ENCODE measurements around the gene FERD3L.

FERD3L gene

DNA sequence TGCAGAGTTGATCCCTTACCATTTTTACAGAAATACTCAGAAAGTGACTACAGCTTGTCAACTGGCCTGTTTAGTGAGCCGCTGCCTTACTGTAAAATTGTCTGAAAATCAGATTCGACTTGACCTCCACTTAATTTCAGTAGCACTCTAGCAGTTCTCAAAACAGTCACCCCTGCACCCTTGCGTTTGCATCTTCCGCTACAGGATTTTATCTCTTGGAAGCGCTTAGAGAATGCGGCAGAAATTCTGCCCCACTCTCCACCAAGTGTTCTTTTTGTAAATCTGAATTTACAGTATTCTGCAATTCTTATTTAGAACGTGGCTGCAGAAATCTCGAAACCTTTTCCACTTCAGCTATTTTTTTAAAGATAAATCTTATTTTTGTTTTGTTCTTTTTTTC lies 25.8 kb downstream of the FERD3L start:
- Mint-ChIP-seq H3K4me1 (peaks cover 48% of the 10 kb centered on the region), H3K9me3 (no peaks in the 10 kb centered on the region), H3K27me3 (ENCODE audit: low read depth, poor library complexity) (peaks cover 67% of the 10 kb centered on the region), H3K4me3 (peak overlapping the region; percentile 89), H3K36me3 (ENCODE audit: low read depth) (peaks cover 3% of the 10 kb centered on the region), H3K27ac (no peak overlapping the region)
- TF ChIP-seq, protein P1, sequence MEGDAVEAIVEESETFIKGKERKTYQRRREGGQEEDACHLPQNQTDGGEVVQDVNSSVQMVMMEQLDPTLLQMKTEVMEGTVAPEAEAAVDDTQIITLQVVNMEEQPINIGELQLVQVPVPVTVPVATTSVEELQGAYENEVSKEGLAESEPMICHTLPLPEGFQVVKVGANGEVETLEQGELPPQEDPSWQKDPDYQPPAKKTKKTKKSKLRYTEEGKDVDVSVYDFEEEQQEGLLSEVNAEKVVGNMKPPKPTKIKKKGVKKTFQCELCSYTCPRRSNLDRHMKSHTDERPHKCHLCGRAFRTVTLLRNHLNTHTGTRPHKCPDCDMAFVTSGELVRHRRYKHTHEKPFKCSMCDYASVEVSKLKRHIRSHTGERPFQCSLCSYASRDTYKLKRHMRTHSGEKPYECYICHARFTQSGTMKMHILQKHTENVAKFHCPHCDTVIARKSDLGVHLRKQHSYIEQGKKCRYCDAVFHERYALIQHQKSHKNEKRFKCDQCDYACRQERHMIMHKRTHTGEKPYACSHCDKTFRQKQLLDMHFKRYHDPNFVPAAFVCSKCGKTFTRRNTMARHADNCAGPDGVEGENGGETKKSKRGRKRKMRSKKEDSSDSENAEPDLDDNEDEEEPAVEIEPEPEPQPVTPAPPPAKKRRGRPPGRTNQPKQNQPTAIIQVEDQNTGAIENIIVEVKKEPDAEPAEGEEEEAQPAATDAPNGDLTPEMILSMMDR (IDR thresholded peaks at IDR 0.05), result no peak
- no peak for DNase-seq

DNA sequence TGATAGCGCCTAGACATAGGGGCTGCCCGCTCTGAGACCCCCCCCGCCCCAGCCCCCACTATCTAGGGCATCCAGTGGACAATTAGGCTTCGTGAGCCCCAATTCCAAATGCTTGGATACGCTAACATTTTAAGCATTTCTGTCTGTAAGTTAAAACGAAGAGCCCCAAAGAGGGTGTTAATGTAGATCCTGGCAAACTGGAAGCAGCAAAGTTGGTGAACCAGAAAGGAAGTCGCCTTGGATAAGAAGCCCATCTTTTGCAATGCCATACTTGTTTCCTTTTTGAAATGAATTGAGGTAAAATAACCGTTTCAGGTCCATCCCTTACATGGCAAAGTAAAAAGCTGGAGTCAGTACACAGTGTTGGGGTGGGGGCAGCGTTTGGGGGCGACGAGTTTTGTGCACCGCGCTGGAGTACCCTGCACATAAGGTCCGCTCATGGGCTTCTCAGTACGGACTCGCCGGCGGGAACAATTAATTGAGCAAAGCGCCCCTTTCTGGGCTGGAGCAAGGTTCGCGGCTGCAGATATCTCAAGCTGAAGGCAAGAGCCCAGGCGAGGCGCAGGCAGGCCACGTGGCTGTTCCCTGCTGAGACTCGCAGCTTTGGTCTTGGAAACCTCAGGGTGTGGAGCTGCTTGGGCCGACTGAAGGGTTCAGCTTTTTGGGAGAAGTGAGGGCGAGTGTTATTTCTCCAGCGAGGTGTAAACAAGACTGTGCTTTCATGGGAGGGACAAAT lies 26.4 kb downstream of the FERD3L start:
- Mint-ChIP-seq H3K4me3 (peak overlapping the region; percentile 89), H3K27me3 (ENCODE audit: low read depth, poor library complexity) (peaks cover 72% of the 10 kb centered on the region), H3K9me3 (no peaks in the 10 kb centered on the region), H3K36me3 (ENCODE audit: low read depth) (peaks cover 9% of the 10 kb centered on the region), H3K4me1 (peaks cover 53% of the 10 kb centered on the region), H3K27ac (no peak overlapping the region)
- TF ChIP-seq, protein P1 (IDR thresholded peaks at IDR 0.05), result no peak
- peak; percentile 54 for DNase-seq

DNA sequence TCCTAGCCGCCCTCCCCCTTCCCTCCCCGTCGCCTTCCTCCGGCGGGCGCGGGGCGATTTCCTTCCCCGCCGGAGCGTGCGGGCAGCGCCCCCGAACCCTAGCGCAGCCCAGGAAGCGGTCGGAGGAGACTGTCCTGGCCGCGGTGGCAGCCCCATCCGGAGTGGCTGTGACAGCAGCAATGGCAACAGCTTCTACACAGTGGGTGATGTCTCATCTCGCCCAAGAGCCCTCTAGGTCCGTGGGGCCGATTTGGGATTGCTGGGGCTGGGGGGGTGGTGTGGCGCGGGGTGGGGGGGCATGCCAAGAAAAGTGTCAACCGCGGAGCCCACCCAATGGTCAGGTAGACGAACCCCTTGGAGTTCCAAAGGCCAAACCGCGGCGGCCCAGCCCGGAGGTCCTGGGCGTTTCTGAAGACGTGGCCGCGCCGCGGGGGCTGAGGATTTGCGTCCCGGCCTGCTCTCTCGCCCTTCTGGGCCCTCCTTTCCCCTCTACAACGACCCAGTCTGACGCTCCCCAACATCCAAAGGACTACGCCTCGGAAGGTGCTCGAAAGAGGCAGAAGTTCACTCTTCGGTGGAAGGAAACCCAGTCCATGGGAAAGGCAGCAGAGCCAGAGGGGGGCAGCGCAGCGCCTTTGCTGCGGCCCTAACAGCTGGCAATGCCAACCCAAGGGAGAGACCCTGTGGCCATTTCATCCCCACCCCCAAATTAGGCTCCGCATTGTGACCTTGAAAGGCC lies 27.2 kb downstream of the FERD3L start:
- peak overlapping the region; percentile 29 for H3K27ac Mint-ChIP-seq
- H3K9me3 Mint-ChIP-seq, result no peaks in the 10 kb centered on the region
- TF ChIP-seq, protein P1 (IDR thresholded peaks at IDR 0.05), result no peak
- peak overlapping the region; percentile 89 for H3K4me3 Mint-ChIP-seq
- H3K27me3 Mint-ChIP-seq (ENCODE audit: low read depth, poor library complexity), result peaks cover 80% of the 10 kb centered on the region
- peaks cover 60% of the 10 kb centered on the region for H3K4me1 Mint-ChIP-seq
- H3K36me3 Mint-ChIP-seq (ENCODE audit: low read depth), result peaks cover 10% of the 10 kb centered on the region
- DNase-seq, result peak; percentile 41

DNA sequence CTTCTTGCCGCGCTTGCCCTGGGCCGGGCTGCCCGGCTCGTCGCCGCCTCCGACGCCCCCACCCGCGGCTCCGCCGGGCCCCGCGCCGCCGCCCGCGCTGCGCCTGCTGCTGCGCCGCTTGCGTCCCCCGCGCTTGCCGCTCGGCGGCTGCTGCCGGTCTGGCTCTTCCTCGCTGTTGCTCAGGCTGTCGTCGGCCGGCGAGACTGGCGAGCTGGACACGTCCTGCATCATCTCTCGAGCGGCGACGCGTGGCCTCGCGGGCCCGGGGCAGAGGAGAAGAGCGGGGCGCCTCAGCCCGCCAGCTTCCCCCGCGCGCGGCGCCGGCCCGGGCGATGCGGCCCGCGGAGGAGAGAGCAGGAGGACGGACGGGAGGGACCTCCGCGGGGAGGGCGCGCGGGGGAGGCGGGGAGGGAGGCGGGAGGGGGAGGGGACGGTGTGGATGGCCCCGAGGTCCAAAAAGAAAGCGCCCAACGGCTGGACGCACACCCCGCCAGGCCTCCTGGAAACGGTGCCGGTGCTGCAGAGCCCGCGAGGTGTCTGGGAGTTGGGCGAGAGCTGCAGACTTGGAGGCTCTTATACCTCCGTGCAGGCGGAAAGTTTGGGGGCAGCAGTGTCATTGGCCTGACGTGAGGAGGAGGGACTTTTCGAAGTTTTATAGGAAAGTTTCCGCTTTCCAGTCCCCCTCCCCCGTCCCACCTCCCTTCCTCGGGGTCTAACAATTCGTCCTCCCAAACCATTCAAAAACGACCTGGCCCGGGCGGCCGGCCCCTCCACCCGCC lies 27.9 kb downstream of the FERD3L start, which contains the start of gene TWIST1:
TWIST1 (minus strand) TSS at position 546 of the 779 bp plus-strand sequence; CDS start at position 231, 315 bp downstream.
- H3K4me3 Mint-ChIP-seq, result peak within 1 kb of the TSS; percentile 90

More for the DNA sequence above, 27.9 kb downstream of the FERD3L start, which contains the start of gene TWIST1:
- Mint-ChIP-seq H3K4me1 (peaks cover 67% of the 10 kb centered on the region), H3K27ac (peak within 1 kb of the TSS; percentile 29), H3K9me3 (no peaks in the 10 kb centered on the region), H3K36me3 (ENCODE audit: low read depth) (peaks cover 10% of the 10 kb centered on the region), H3K27me3 (ENCODE audit: low read depth, poor library complexity) (peaks cover 83% of the 10 kb centered on the region)
- TF ChIP-seq, protein P1 (IDR thresholded peaks at IDR 0.05), result no peak
- DNase-seq, result peak; percentile 70
